Activated CD4-positive, alpha-beta memory T cell treated with anti-CD3 and anti-CD28 coated beads for 36 hours (primary cell): Measurements from ENCODE around the gene CCDC71. TPM values are rescaled to one million over a fixed set of nuclear protein-coding genes. Genes with fewer than 3 reads are reported as not detected.
A peak's percentile ranks its signal among the peaks of the same experiment; 100 is the strongest.

Source experiments
- CTCF ChIA-PET: fragments of 350-600 bp; sonication (Branson Sonifier 250); formaldehyde crosslinking; loops from one replicate; lab custom pipeline; 2021; ENCODE audit warnings: antibody characterized with exemption, inconsistent platforms; lab: Charles Lee
- POLR2A ChIA-PET: fragments of 350-600 bp; sonication (Branson Sonifier 250); formaldehyde crosslinking; loops from one replicate; lab custom pipeline; 2021; ENCODE audit warnings: antibody characterized with exemption; lab: Charles Lee
- DNase-seq: peaks from one replicate; pipeline ENCODE4 v3.0.0-alpha.2; 2020
- H3K27ac Mint-ChIP-seq: one replicate; pipeline ENCODE4 v1.8.0; 2021; ENCODE audit warnings: mixed read lengths
- H3K27me3 Mint-ChIP-seq: one replicate; pipeline ENCODE4 v1.8.0; 2021; ENCODE audit warnings: mixed read lengths
- H3K36me3 Mint-ChIP-seq: one replicate; pipeline ENCODE4 v1.8.0; 2021; ENCODE audit warnings: mixed read lengths
- H3K4me1 Mint-ChIP-seq: one replicate; pipeline ENCODE4 v1.8.0; 2021; ENCODE audit warnings: low read depth, mixed read lengths
- H3K4me3 Mint-ChIP-seq: one replicate; pipeline ENCODE4 v1.8.0; 2021; ENCODE audit warnings: mild to moderate bottlenecking, mixed read lengths
- H3K9me3 Mint-ChIP-seq: one replicate; pipeline ENCODE4 v1.8.0; 2021; ENCODE audit warnings: mixed read lengths
- intact Hi-C: fragments of 100-400 bp; cut with micrococcal nuclease; formaldehyde crosslinking; loops from one replicate; pipeline ENCODE4 v1.15.1; 2023
- total RNA-seq, 2 experiments: library from RNA; stranded (reverse); gene quantifications; one replicate each; pipeline ENCODE4 v1.2.3, GENCODE V29; 2021

CCDC71 gene
- total RNA-seq, 2 experiments from 2014 or later, result 18.8 to 19.7 TPM

GRCh38 chr3:49122886-49123545, 43.1 kb downstream of the CCDC71 start:
- ChIA-PET CTCF (no interaction called here), POLR2A (no interaction called here)
- no peaks in the 10 kb centered on the region for H3K27me3 Mint-ChIP-seq
- H3K4me3 Mint-ChIP-seq, result no peak overlapping the region
- peaks cover 16% of the 10 kb centered on the region for H3K4me1 Mint-ChIP-seq
- H3K9me3 Mint-ChIP-seq, result no peaks in the 10 kb centered on the region
- H3K27ac Mint-ChIP-seq, result no peak overlapping the region
- peaks cover 6% of the 10 kb centered on the region for H3K36me3 Mint-ChIP-seq
- no peak for DNase-seq
- intact Hi-C loops, result loop anchor here (5.0 kb wide), 1 partner anchor 44 kb away; the partner anchor contains the start of gene CCDC71

GRCh38 chr3:49122451-49122850, 43.7 kb downstream of the CCDC71 start:
- intact Hi-C loops, result loop anchor here (5.0 kb wide), 1 partner anchor 45 kb away; the partner anchor contains the start of gene CCDC71
- CTCF ChIA-PET, result no interaction called here
- POLR2A ChIA-PET, result no interaction called here
- H3K4me3 Mint-ChIP-seq, result no peak overlapping the region
- H3K4me1 Mint-ChIP-seq, result peaks cover 16% of the 10 kb centered on the region
- DNase-seq, result no peak
- no peaks in the 10 kb centered on the region for H3K9me3 Mint-ChIP-seq
- no peaks in the 10 kb centered on the region for H3K27me3 Mint-ChIP-seq
- H3K36me3 Mint-ChIP-seq, result peaks cover 10% of the 10 kb centered on the region
- H3K27ac Mint-ChIP-seq, result peak overlapping the region; percentile 76

- POLR2A ChIA-PET, result interaction anchor here (2.8 kb wide), 1 partner anchor 28 kb away, joined by 20 read pairs; the partner anchor contains the start of gene QRICH1
- Mint-ChIP-seq H3K27ac (peak overlapping the region; percentile 76), H3K9me3 (no peaks in the 10 kb centered on the region), H3K4me3 (no peak overlapping the region), H3K36me3 (peaks cover 10% of the 10 kb centered on the region), H3K27me3 (no peaks in the 10 kb centered on the region), H3K4me1 (peaks cover 16% of the 10 kb centered on the region)
- no peak for DNase-seq
- intact Hi-C loops, result loop anchor here (5.0 kb wide), 1 partner anchor 45 kb away; the partner anchor contains the start of gene CCDC71
- CTCF ChIA-PET, result interaction anchor here (0.7 kb wide), 1 partner anchor 49 kb away, joined by 3 read pairs; the partner anchor contains the start of gene KLHDC8B
Observed at GRCh38 chr3:49122022-49122421, 44.1 kb downstream of the CCDC71 start.

- DNase-seq, result no peak
- no peaks in the 10 kb centered on the region for H3K27me3 Mint-ChIP-seq
- peak overlapping the region; percentile 76 for H3K27ac Mint-ChIP-seq
- peaks cover 16% of the 10 kb centered on the region for H3K4me1 Mint-ChIP-seq
- CTCF ChIA-PET, result interaction anchor here (0.7 to 2.3 kb wide), 5 partner anchors 27 to 114 kb away, joined by 3 to 14 read pairs (median 4); partner anchors contain the start of genes KLHDC8B, QRICH1 and WDR6
- peaks cover 14% of the 10 kb centered on the region for H3K36me3 Mint-ChIP-seq
- POLR2A ChIA-PET, result interaction anchor here (0.7 to 2.8 kb wide), 4 partner anchors 10 to 99 kb away, joined by 3 to 20 read pairs (median 4); partner anchors contain the start of genes IMPDH2, NDUFAF3 and QRICH1
- intact Hi-C loops, result loop anchor here (2.0 to 5.0 kb wide), 2 partner anchors 16 to 46 kb away; partner anchors contain the start of genes CCDC71 and QARS1
- no peaks in the 10 kb centered on the region for H3K9me3 Mint-ChIP-seq
- peak overlapping the region; percentile 85 for H3K4me3 Mint-ChIP-seq
Observed at GRCh38 chr3:49121132-49121736, 44.9 kb downstream of the CCDC71 start.

GRCh38 chr3:49120438-49121131, 45.5 kb downstream of the CCDC71 start, which contains the start of gene USP19:
Gene USP19, minus strand, starts transcription at chr3:49120823. Its CDS starts 1,678 bp downstream, at chr3:49119145.
- POLR2A ChIA-PET, result interaction anchor here (0.6 to 2.8 kb wide), 6 partner anchors 9 to 99 kb away, joined by 3 to 20 read pairs (median 4); partner anchors contain the start of genes IMPDH2, NDUFAF3 and QRICH1
- DNase-seq, result peak; percentile 96

GRCh38 chr3:49120096-49120437, 46.1 kb downstream of the CCDC71 start:
- Mint-ChIP-seq H3K36me3 (peaks cover 25% of the 10 kb centered on the region), H3K27ac (peak overlapping the region; percentile 86), H3K4me3 (peak overlapping the region; percentile 85), H3K4me1 (peaks cover 16% of the 10 kb centered on the region), H3K9me3 (no peaks in the 10 kb centered on the region), H3K27me3 (no peaks in the 10 kb centered on the region)
- ChIA-PET POLR2A (interaction anchor here (0.6 to 2.8 kb wide), 5 partner anchors 27 to 98 kb away, joined by 3 to 20 read pairs (median 3); partner anchors contain the start of genes IMPDH2, NDUFAF3 and QRICH1), CTCF (interaction anchor here (1.0 to 2.3 kb wide), 5 partner anchors 26 to 112 kb away, joined by 3 to 14 read pairs (median 4); partner anchors contain the start of genes KLHDC8B, QRICH1 and WDR6)
- intact Hi-C loops, result loop anchor here (1.0 to 5.0 kb wide), 3 partner anchors 15 to 47 kb away; partner anchors contain the start of genes CCDC71, QARS1 and QRICH1
- DNase-seq, result peak; percentile 24

More at GRCh38 chr3:49120438-49121131, 45.5 kb downstream of the CCDC71 start, which contains the start of gene USP19:
- Mint-ChIP-seq H3K4me3 (peak within 1 kb of the TSS; percentile 85), H3K27me3 (no peaks in the 10 kb centered on the region), H3K4me1 (peaks cover 16% of the 10 kb centered on the region), H3K27ac (peak within 1 kb of the TSS; percentile 86), H3K36me3 (peaks cover 20% of the 10 kb centered on the region), H3K9me3 (no peaks in the 10 kb centered on the region)
- intact Hi-C loops, result loop anchor here (1.0 to 5.0 kb wide), 3 partner anchors 16 to 47 kb away; partner anchors contain the start of genes CCDC71, QARS1 and QRICH1
- CTCF ChIA-PET, result interaction anchor here (1.0 to 2.3 kb wide), 5 partner anchors 26 to 113 kb away, joined by 3 to 14 read pairs (median 4); partner anchors contain the start of genes KLHDC8B, QRICH1 and WDR6

- no peaks in the 10 kb centered on the region for H3K27me3 Mint-ChIP-seq
- peaks cover 16% of the 10 kb centered on the region for H3K4me1 Mint-ChIP-seq
- H3K4me3 Mint-ChIP-seq, result peak overlapping the region; percentile 85
- intact Hi-C loops, result no loop called here
- ChIA-PET POLR2A (interaction anchor here (2.8 kb wide), 1 partner anchor 26 kb away, joined by 20 read pairs; the partner anchor contains the start of gene QRICH1), CTCF (interaction anchor here (2.0 to 2.3 kb wide), 2 partner anchors 25 to 51 kb away, joined by 8 to 14 read pairs; partner anchors contain the start of genes KLHDC8B and QRICH1)
- H3K27ac Mint-ChIP-seq, result peak overlapping the region; percentile 86
- H3K36me3 Mint-ChIP-seq, result peaks cover 26% of the 10 kb centered on the region
- DNase-seq, result no peak
- no peaks in the 10 kb centered on the region for H3K9me3 Mint-ChIP-seq
Observed at GRCh38 chr3:49119439-49119838, 46.7 kb downstream of the CCDC71 start.

GRCh38 chr3:49119036-49119435, 47.1 kb downstream of the CCDC71 start:
- Mint-ChIP-seq H3K27me3 (no peaks in the 10 kb centered on the region), H3K27ac (no peak overlapping the region), H3K4me3 (peak overlapping the region; percentile 85), H3K4me1 (peaks cover 16% of the 10 kb centered on the region), H3K9me3 (no peaks in the 10 kb centered on the region), H3K36me3 (peaks cover 26% of the 10 kb centered on the region)
- DNase-seq, result no peak
- intact Hi-C loops, result no loop called here
- CTCF ChIA-PET, result interaction anchor here (2.0 to 2.3 kb wide), 2 partner anchors 25 to 52 kb away, joined by 8 to 14 read pairs; partner anchors contain the start of genes KLHDC8B and QRICH1
- POLR2A ChIA-PET, result no interaction called here

Other genes starting within 250 kb of the CCDC71 start
- 100 to 1,000 TPM; 109 to 130 TPM for gene ARIH2, start 247.5 kb downstream of the CCDC71 start, total RNA-seq
- gene P4HTM, start 176.1 kb downstream of the CCDC71 start, total RNA-seq, result 10 to 100 TPM; 32.7 to 32.8 TPM
- gene WDR6, start 158.9 kb downstream of the CCDC71 start, total RNA-seq, result 100 to 1,000 TPM; 139 to 144 TPM
- 10 to 100 TPM; 26.2 to 26.5 TPM for gene DALRD3, start 147.8 kb downstream of the CCDC71 start, total RNA-seq
- 100 to 1,000 TPM; 101 to 106 TPM for gene NDUFAF3, start 144.2 kb downstream of the CCDC71 start, total RNA-seq
- gene IMPDH2, start 136.9 kb downstream of the CCDC71 start, total RNA-seq, result 100 to 1,000 TPM; 430 to 454 TPM
- gene QRICH1, start 72.3 kb downstream of the CCDC71 start, total RNA-seq, result 100 to 1,000 TPM; 124 to 128 TPM
- gene QARS1, start 61.6 kb downstream of the CCDC71 start, total RNA-seq, result 100 to 1,000 TPM; 249 to 286 TPM
- 10 to 100 TPM; 44.1 to 45.3 TPM for gene USP19, start 45.5 kb downstream of the CCDC71 start, total RNA-seq
- gene LAMB2, start 33.3 kb downstream of the CCDC71 start, total RNA-seq, result not detected
- gene KLHDC8B, start 5.3 kb upstream of the CCDC71 start, total RNA-seq, result 1 to 10 TPM; 1.8 to 2.9 TPM
- 1 to 10 TPM; 2.8 to 3.0 TPM for gene C3orf62, start 110.9 kb upstream of the CCDC71 start, total RNA-seq
- 10 to 100 TPM; 79.4 to 79.7 TPM for gene USP4, start 173.7 kb upstream of the CCDC71 start, total RNA-seq
- gene GPX1, start 192.0 kb upstream of the CCDC71 start, total RNA-seq, result 100 to 1,000 TPM; 176 to 177 TPM
- 100 to 1,000 TPM; 497 to 514 TPM for gene RHOA, start 245.6 kb upstream of the CCDC71 start, total RNA-seq
- 10 to 100 TPM in 1 of 2 experiments, 1 to 10 TPM in 1; 9.5 to 10.9 TPM for gene TCTA, start 246.1 kb upstream of the CCDC71 start, total RNA-seq